ENCODE results near the gene KAZN. TPM values are rescaled to one million over a fixed set of nuclear protein-coding genes. Genes with fewer than 3 reads are reported as not detected.

Gene KAZN
- total and polyA plus RNA-seq, 4 donors: 7.6 to 18.8 (median 11.2) TPM

- H3K36me3 ChIP-seq (ENCODE audit: control insufficient read depth in 4 of 4, insufficient read depth in 4 of 4, low read length in 4 of 4): peaks cover 0 to 9% (median 6%) of the 10 kb centered on the region in 4 donors
- ATAC-seq (ENCODE audit: insufficient read depth, low FRiP score): no peak
- no peak overlapping the region for H3K27ac ChIP-seq (ENCODE audit: low read depth in 1 of 2, low read length in 1 of 2)
- H3K9me3 ChIP-seq (ENCODE audit: control insufficient read depth in 4 of 4, insufficient read depth in 3 of 4, low read length in 3 of 4): no peaks in the 10 kb centered on the region
- H3K4me3 ChIP-seq: no peak overlapping the region
- H3K4me1 ChIP-seq (ENCODE audit: control insufficient read depth in 5 of 5, insufficient read depth in 5 of 5, low read length in 5 of 5): peaks cover 0 to 3% (median 0%) of the 10 kb centered on the region in 5 donors
- no peak for DNase-seq
- no peak overlapping the region for H3K9ac ChIP-seq (ENCODE audit: insufficient read depth in 1 of 2, low read length in 2 of 2)
- no peak for TF ChIP-seq CTCF (IDR thresholded peaks at IDR 0.05; ENCODE audit: control extremely low read depth, extremely low read depth)
- no peaks in the 10 kb centered on the region for H3K27me3 ChIP-seq (ENCODE audit: control insufficient read depth in 3 of 3, insufficient read depth in 3 of 3, low read length in 2 of 3)
- WGBS, 2 donors: 96 to 97% methylated on average over 8 of the region's 8 CpGs
These were observed 432.9 kb downstream of the KAZN start for GRCh38 chr1:15031251-15031933.

- ATAC-seq (ENCODE audit: insufficient read depth, low FRiP score) (no peak), DNase-seq (peak; percentile 61 to 85 (median 83))
- H3K4me3 ChIP-seq: no peak overlapping the region
- WGBS, 2 donors: 66 to 72% methylated on average over 4 of the region's 4 CpGs
- H3K9me3 ChIP-seq (ENCODE audit: control insufficient read depth in 4 of 4, insufficient read depth in 3 of 4, low read length in 3 of 4): no peaks in the 10 kb centered on the region
- peaks cover 0 to 3% (median 0%) of the 10 kb centered on the region in 5 donors for H3K4me1 ChIP-seq (ENCODE audit: control insufficient read depth in 5 of 5, insufficient read depth in 5 of 5, low read length in 5 of 5)
- H3K9ac ChIP-seq (ENCODE audit: insufficient read depth in 1 of 2, low read length in 2 of 2): no peak overlapping the region
- no peak for TF ChIP-seq CTCF (IDR thresholded peaks at IDR 0.05; ENCODE audit: control extremely low read depth, extremely low read depth)
- H3K27me3 ChIP-seq (ENCODE audit: control insufficient read depth in 3 of 3, insufficient read depth in 3 of 3, low read length in 2 of 3): no peaks in the 10 kb centered on the region
- no peak overlapping the region for H3K27ac ChIP-seq (ENCODE audit: low read depth in 1 of 2, low read length in 1 of 2)
- H3K36me3 ChIP-seq (ENCODE audit: control insufficient read depth in 4 of 4, insufficient read depth in 4 of 4, low read length in 4 of 4): peaks cover 0 to 11% (median 8%) of the 10 kb centered on the region in 4 donors
These were observed 434.8 kb downstream of the KAZN start for GRCh38 chr1:15033264-15033663.

GRCh38 chr1:15034656-15035055 is 436.2 kb downstream of the KAZN start:
- no peak overlapping the region for H3K4me3 ChIP-seq
- no peak for ATAC-seq (ENCODE audit: insufficient read depth, low FRiP score)
- no peak overlapping the region for H3K9ac ChIP-seq (ENCODE audit: insufficient read depth in 1 of 2, low read length in 2 of 2)
- H3K9me3 ChIP-seq (ENCODE audit: control insufficient read depth in 4 of 4, insufficient read depth in 3 of 4, low read length in 3 of 4): no peaks in the 10 kb centered on the region
- 93 to 98% methylated on average over 15 to 16 of the region's 16 CpGs for WGBS, 2 donors
- H3K4me1 ChIP-seq (ENCODE audit: control insufficient read depth in 5 of 5, insufficient read depth in 5 of 5, low read length in 5 of 5): peaks cover 0 to 3% (median 0%) of the 10 kb centered on the region in 5 donors
- peaks cover 0 to 18% (median 13%) of the 10 kb centered on the region in 4 donors for H3K36me3 ChIP-seq (ENCODE audit: control insufficient read depth in 4 of 4, insufficient read depth in 4 of 4, low read length in 4 of 4)
- no peak for DNase-seq
- no peaks in the 10 kb centered on the region for H3K27me3 ChIP-seq (ENCODE audit: control insufficient read depth in 3 of 3, insufficient read depth in 3 of 3, low read length in 2 of 3)
- no peak for TF ChIP-seq CTCF (IDR thresholded peaks at IDR 0.05; ENCODE audit: control extremely low read depth, extremely low read depth)
- H3K27ac ChIP-seq (ENCODE audit: low read depth in 1 of 2, low read length in 1 of 2): no peak overlapping the region

Measured in lung (tissue), 12 donors.